A549 (cell line): ENCODE results near the gene CCL19. TPM values are rescaled to one million over a fixed set of nuclear protein-coding genes. Genes with fewer than 3 reads are reported as not detected.

Experiments used
- ATAC-seq, 2 experiments: fragments of 200-7000 bp in 1 of 2; fragments of >200 bp in 1 of 2; cut with Nextera tagmentation in 1 of 2; cut with Tn5 transposase in 1 of 2; 3 replicates each; pipeline versions ENCODE4 v1.8.0 to v1.9.1; 2018 to 2020; ENCODE audit warnings: mild to moderate bottlenecking in 1 of 2, moderate library complexity in 1 of 2
- CTCF ChIA-PET: fragments of 300-600 bp; sonication (Branson Sonifier 250); formaldehyde crosslinking; extraction: SDS; loops from one replicate; lab custom pipeline; 2021; ENCODE audit warnings: antibody characterized with exemption, inconsistent platforms; lab: Yijun Ruan, JAX
- POLR2A ChIA-PET: fragments of 350-600 bp; formaldehyde crosslinking; extraction: SDS; loops from one replicate; lab custom pipeline; 2021; ENCODE audit warnings: antibody characterized with exemption, inconsistent platforms; lab: Yijun Ruan, JAX
- DNase-seq, 2 experiments: peaks; one replicate each; pipeline versions ENCODE4 v3.0.0 to v3.0.0-alpha.2; 2011 to 2016; ENCODE audit warnings: low read depth in 1 of 2, low spot score in 1 of 2
- FAIRE-seq: peaks from 2 replicates; lab custom pipeline; 2011; peaks lifted over from hg19 to GRCh38; lab: Jason Lieb, UNC
- H3K27ac ChIP-seq, 2 experiments: fragments of >200 bp; sonication (Bioruptor Twin); formaldehyde crosslinking; 3 replicates each; pipeline ENCODE4 v1.5.1; 2016 to 2017
- H3K4me1 ChIP-seq: fragments of >200 bp; sonication (Bioruptor Twin); formaldehyde crosslinking; 3 replicates; pipeline ENCODE4 v1.6.1; 2016
- H3K4me2 ChIP-seq: fragments of >200 bp; sonication (Bioruptor Twin); formaldehyde crosslinking; 3 replicates; pipeline ENCODE4 v1.6.1; 2016
- H3K4me3 ChIP-seq: fragments of >200 bp; sonication (Bioruptor Twin); formaldehyde crosslinking; 3 replicates; pipeline ENCODE4 v1.5.1; 2016
- H3K9me3 ChIP-seq: fragments of >200 bp; sonication (Bioruptor Twin); formaldehyde crosslinking; 3 replicates; pipeline ENCODE4 v1.6.1; 2016
- BHLHE40 ChIP-seq: IDR thresholded peaks from 2 replicates; pipeline ENCODE4 v1.6.1; 2012; ENCODE audit warnings: low read depth, low read length, inconsistent platforms
- CBX2 ChIP-seq: fragments of 200-600 bp; sonication (generic); IDR thresholded peaks from 2 replicates; pipeline ENCODE4 v1.6.1; 2016; ENCODE audit warnings: low read depth, mild to moderate bottlenecking, borderline replicate concordance
- CBX8 ChIP-seq: fragments of 200-600 bp; sonication (generic); IDR thresholded peaks from 2 replicates; pipeline ENCODE4 v1.6.1; 2016
- FOXS1 ChIP-seq: fragments of 250-450 bp; sonication (Bioruptor Pico); IDR thresholded peaks from 2 replicates; pipeline ENCODE4 v1.5.0; 2020; ENCODE audit warnings: mild to moderate bottlenecking, moderate library complexity
- HDAC2 ChIP-seq: fragments of 200-600 bp; sonication (generic); IDR thresholded peaks from 2 replicates; pipeline ENCODE4 v1.6.1; 2016
- HOXB13 ChIP-seq: fragments of 250-450 bp; sonication (Bioruptor Pico); IDR thresholded peaks from 2 replicates; pipeline ENCODE4 v1.5.0; 2020; ENCODE audit warnings: low read depth, mild to moderate bottlenecking, moderate library complexity
- JUN ChIP-seq, 2 experiments: fragments of >200 bp; sonication (Bioruptor Twin); formaldehyde crosslinking; IDR thresholded peaks; 2 replicates in 1 of 2; 3 replicates in 1 of 2; pipeline ENCODE4 v1.6.1; 2016 to 2017
- JUNB ChIP-seq: fragments of >200 bp; sonication (Bioruptor Twin); formaldehyde crosslinking; IDR thresholded peaks from 2 replicates; pipeline ENCODE4 v1.6.1; 2016
- KDM1A ChIP-seq: fragments of 200-600 bp; sonication (generic); IDR thresholded peaks from 2 replicates; pipeline ENCODE4 v1.6.1; 2016; ENCODE audit warnings: low read depth, mild to moderate bottlenecking
- KDM5A ChIP-seq: fragments of 200-600 bp; sonication (generic); IDR thresholded peaks from 2 replicates; pipeline ENCODE4 v1.6.1; 2016; ENCODE audit warnings: antibody characterized with exemption, mild to moderate bottlenecking
- MAFK ChIP-seq: fragments of 450-650 bp; IDR thresholded peaks from 2 replicates; pipeline ENCODE4 v1.6.1; 2014; ENCODE audit not compliant: partially characterized antibody
- PHF8 ChIP-seq: fragments of 200-600 bp; sonication (generic); IDR thresholded peaks from 2 replicates; pipeline ENCODE4 v1.6.1; 2016; ENCODE audit warnings: low read depth, mild to moderate bottlenecking, antibody characterized with exemption, moderate library complexity, borderline replicate concordance
- RAD21 ChIP-seq, 2 experiments: fragments of >200 bp in 1 of 2; sonication (Bioruptor Twin) in 1 of 2; formaldehyde crosslinking in 1 of 2; IDR thresholded peaks in 1 of 2; conservative IDR thresholded peaks in 1 of 2; 2 replicates in 1 of 2; 3 replicates in 1 of 2; pipeline ENCODE4 v1.6.1; 2012 to 2018; ENCODE audit warnings: inconsistent platforms in 1 of 2
- RARB ChIP-seq: fragments of 250-450 bp; sonication (Bioruptor Pico); IDR thresholded peaks from 2 replicates; pipeline ENCODE4 v1.8.0; 2021; ENCODE audit warnings: mild to moderate bottlenecking, moderate library complexity
- SMC3 ChIP-seq: fragments of >200 bp; sonication (Bioruptor Twin); formaldehyde crosslinking; IDR thresholded peaks from 3 replicates; pipeline ENCODE4 v1.6.1; 2018; ENCODE audit warnings: inconsistent platforms
- ZNF302 ChIP-seq: fragments of 250-450 bp; sonication (Bioruptor Pico); IDR thresholded peaks from 2 replicates; pipeline ENCODE4 v1.9.0; 2021; ENCODE audit warnings: inconsistent platforms, mild to moderate bottlenecking, moderate library complexity
- WGBS: methylation state at CpG from one replicate; pipeline ENCODE4 v1.1.6; 2017; ENCODE audit errors: missing lambda C conversion rate; 5-methylcytosine and 5-hydroxymethylcytosine counted together
- polyA plus RNA-seq, 4 experiments: library from polyadenylated mRNA; depleted of rRNA in 3 of 4; stranded (reverse); fragments of >200 nt; fragmentation: RNase III in 1 of 4; extraction: RNeasy Plus Mini Kit Qiagen cat#74134 plus additional on column Dnase treatment in 1 of 4; gene quantifications; 2 replicates in 3 of 4; 3 replicates in 1 of 4; pipeline ENCODE4 v1.2.3, GENCODE V29; 2011 to 2017
- TF ChIP-seq, protein P1 (sequence below): fragments of >200 bp; sonication (Bioruptor Twin); formaldehyde crosslinking; IDR thresholded peaks from 3 replicates; pipeline ENCODE4 v1.5.1; 2016
- TF ChIP-seq, protein P2 (sequence below): IDR thresholded peaks from 2 replicates; pipeline ENCODE4 v1.6.1; 2012
- TF ChIP-seq, protein P3 (sequence below): fragments of 250-450 bp; sonication (Bioruptor Pico); IDR thresholded peaks from 2 replicates; pipeline ENCODE4 v1.5.0; 2020; ENCODE audit warnings: low read depth, mild to moderate bottlenecking, moderate library complexity
- TF ChIP-seq, protein P4 (sequence below): fragments of 250-450 bp; sonication (Bioruptor Pico); IDR thresholded peaks from 2 replicates; pipeline ENCODE4 v1.5.0; 2021; ENCODE audit warnings: mild to moderate bottlenecking, moderate library complexity, borderline replicate concordance

The CCL19 gene
- polyA plus RNA-seq, 2 of the 4 experiments (the other 2 are of a cell fraction) = not detected

DNA sequence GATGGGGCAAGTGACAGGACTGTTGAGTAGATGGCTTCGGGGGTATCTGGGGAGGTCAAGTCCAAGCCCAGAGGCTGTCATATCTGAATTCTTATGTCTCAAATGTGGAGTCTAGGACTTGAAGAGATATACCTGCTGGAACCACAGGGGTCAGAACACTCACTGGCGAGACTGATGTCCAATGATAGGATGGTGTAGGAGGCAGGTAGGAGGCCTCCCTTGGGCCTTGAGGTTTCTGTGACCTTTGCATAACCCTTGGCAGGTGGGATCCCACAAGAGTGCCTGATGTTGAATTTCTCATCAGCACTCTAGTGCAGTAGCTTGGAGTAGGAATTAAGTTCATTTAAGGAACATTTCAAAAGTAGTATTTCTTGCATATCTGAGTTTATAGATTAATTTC is 16.1 kb upstream of the CCL19 start (continued):
- TF ChIP-seq, protein P1, sequence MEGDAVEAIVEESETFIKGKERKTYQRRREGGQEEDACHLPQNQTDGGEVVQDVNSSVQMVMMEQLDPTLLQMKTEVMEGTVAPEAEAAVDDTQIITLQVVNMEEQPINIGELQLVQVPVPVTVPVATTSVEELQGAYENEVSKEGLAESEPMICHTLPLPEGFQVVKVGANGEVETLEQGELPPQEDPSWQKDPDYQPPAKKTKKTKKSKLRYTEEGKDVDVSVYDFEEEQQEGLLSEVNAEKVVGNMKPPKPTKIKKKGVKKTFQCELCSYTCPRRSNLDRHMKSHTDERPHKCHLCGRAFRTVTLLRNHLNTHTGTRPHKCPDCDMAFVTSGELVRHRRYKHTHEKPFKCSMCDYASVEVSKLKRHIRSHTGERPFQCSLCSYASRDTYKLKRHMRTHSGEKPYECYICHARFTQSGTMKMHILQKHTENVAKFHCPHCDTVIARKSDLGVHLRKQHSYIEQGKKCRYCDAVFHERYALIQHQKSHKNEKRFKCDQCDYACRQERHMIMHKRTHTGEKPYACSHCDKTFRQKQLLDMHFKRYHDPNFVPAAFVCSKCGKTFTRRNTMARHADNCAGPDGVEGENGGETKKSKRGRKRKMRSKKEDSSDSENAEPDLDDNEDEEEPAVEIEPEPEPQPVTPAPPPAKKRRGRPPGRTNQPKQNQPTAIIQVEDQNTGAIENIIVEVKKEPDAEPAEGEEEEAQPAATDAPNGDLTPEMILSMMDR = no peak

DNA sequence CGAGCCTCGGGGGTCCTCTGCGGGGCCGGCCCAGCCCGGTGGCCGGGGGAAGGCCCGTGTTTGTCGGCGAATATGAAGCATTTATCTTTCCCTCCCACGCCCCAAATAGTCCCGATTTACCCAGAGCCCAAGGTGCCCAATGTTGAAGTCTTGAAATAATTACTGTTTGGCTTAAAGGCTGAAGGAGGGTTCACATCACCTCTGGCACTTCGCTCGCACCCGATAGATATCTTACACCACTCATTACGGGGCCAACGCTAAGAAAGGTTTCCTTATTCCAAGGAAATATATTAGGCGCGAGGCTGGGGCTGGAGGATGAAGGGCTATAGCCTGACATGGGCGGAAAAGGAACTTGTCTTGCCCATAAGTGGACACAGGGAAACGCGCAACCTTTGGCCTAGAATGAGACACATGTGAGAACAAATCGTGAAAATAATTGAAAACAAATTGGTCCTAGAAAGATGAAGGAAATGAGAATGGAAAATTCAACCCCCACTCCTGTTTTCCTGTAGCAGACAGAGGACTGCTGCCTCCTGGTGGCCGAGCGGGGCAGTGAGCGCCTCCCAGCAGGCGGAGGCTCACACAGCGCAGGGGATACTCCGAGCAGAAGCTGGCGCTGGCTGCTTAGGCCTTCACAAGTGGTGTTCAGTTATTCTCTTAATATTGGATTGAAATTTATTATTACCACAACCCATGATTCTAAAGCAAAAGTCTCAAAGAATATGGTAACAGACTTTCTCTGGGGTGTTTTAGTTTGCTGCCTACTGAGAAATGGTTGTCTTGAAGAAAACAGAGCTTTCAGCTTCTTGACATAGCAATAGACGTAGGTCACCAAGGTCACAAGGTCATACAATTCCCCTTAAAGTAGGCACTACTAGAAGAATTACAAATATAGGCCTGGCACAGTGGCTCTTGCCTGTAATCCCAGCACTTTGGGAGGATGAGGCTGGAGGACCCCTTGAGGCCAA is 11.0 kb upstream of the CCL19 start:
- CTCF ChIA-PET = interaction anchor here (0.6 to 6.9 kb wide), 50 partner anchors 8 to 562 kb away, joined by 3 to 135 read pairs (median 4); partner anchors contain the start of genes CCL19, CCL21, CCL27 and DCTN3
- peak overlapping the region; percentile 93 for H3K4me2 ChIP-seq
- WGBS = 3% methylated on average over 24 of the region's 30 CpGs
- H3K9me3 ChIP-seq = no peaks in the 10 kb centered on the region
- peak overlapping the region; percentile 51 to 87 for H3K27ac ChIP-seq
- DNase-seq (peak; percentile 78 to 90), ATAC-seq (peak; percentile 90 to 93), FAIRE-seq (peak; percentile 65)
- peak; percentile 77 for TF ChIP-seq SMC3
- TF ChIP-seq, protein P1 = peak; percentile 96
- TF ChIP-seq CBX8 = no peak
- no peak for TF ChIP-seq MAFK
- no peak for TF ChIP-seq PHF8
- peak; percentile 72 to 73 for TF ChIP-seq RAD21 (conservative IDR thresholded peaks at IDR 0.05 in 1 of 2, IDR thresholded peaks at IDR 0.05 in 1 of 2)
- POLR2A ChIA-PET = interaction anchor here (0.5 to 1.5 kb wide), 2 partner anchors 37 to 370 kb away, joined by 3 to 4 read pairs; partner anchors contain the start of gene VCP
- no peaks in the 10 kb centered on the region for H3K4me1 ChIP-seq
- H3K4me3 ChIP-seq = peak overlapping the region; percentile 57

DNA sequence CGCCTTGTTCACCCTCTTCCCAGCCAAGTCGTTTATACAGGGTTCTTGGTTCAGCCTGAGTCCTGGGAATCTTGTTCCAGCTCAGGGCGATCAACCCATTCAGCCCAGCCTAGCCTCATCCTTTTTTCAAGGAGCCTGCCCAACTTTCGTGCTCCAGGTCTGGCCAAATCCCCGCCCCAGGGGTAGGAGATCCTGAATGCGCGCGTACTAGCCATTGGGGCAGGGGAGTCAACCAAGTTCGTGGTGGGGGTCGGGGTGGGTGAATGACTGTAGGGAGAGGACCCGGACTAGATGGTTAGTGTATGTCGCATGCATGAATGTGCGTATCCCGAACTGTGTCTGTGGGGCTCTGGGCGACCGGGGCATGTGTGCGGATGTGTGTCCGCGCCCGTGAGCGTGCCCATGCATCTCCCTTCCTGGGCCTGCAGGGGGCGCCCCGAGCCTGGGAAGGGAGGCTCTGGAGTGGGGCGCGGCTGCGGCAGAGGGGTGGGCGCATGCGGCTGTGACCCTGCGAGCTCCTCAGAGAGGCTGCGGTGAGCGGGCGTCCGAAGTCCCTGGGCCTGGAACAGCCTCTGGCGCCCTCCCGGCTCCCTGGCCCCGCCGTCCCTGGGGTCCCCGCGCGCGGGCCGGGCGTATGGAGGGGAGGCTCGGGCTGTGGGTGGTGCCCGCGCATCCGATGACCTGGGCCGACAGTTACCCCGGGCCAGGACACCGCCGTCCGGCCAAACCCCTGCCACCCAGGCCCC is 10.1 kb upstream of the CCL19 start:
- no peak for FAIRE-seq
- DNase-seq = peak; percentile 77 to 83
- WGBS = 26% methylated on average over 22 of the region's 52 CpGs
- H3K4me3 ChIP-seq = peak overlapping the region; percentile 57
- H3K4me1 ChIP-seq = no peaks in the 10 kb centered on the region
- H3K9me3 ChIP-seq = no peaks in the 10 kb centered on the region
- ATAC-seq = peak; percentile 94 to 96
- POLR2A ChIA-PET = no interaction called here
- CTCF ChIA-PET = interaction anchor here (0.5 to 6.9 kb wide), 32 partner anchors 9 to 1279 kb away, joined by 3 to 135 read pairs (median 4); partner anchors contain the start of genes CCL19, CCL21, CCL27 and GALT
- H3K27ac ChIP-seq = peak overlapping the region; percentile 51 to 87
- H3K4me2 ChIP-seq = peak overlapping the region; percentile 93
- TF ChIP-seq SMC3 (peak; percentile 46; the same call in 2 of the 3 replicates), BHLHE40 (no peak), JUNB (no peak), FOXS1 (no peak), HDAC2 (no peak), ZNF302 (CRISPR knock-in tag) (no peak), KDM5A (no peak), RARB (CRISPR knock-in tag) (no peak), RAD21 (conservative IDR thresholded peaks at IDR 0.05 in 1 of 2, IDR thresholded peaks at IDR 0.05 in 1 of 2) (peak; percentile 65 to 73; a peak in 4 of 5 replicates), CBX2 (no peak), KDM1A (no peak), HOXB13 (no peak), PHF8 (no peak), JUN (IDR thresholded peaks at IDR 0.05) (no peak)
- TF ChIP-seq, protein P2, sequence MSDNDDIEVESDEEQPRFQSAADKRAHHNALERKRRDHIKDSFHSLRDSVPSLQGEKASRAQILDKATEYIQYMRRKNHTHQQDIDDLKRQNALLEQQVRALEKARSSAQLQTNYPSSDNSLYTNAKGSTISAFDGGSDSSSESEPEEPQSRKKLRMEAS = peak; percentile 65
- TF ChIP-seq, protein P1 = peak; percentile 93
- TF ChIP-seq, protein P3, sequence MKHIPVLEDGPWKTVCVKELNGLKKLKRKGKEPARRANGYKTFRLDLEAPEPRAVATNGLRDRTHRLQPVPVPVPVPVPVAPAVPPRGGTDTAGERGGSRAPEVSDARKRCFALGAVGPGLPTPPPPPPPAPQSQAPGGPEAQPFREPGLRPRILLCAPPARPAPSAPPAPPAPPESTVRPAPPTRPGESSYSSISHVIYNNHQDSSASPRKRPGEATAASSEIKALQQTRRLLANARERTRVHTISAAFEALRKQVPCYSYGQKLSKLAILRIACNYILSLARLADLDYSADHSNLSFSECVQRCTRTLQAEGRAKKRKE (CRISPR knock-in tag) = no peak
- TF ChIP-seq, protein P4, sequence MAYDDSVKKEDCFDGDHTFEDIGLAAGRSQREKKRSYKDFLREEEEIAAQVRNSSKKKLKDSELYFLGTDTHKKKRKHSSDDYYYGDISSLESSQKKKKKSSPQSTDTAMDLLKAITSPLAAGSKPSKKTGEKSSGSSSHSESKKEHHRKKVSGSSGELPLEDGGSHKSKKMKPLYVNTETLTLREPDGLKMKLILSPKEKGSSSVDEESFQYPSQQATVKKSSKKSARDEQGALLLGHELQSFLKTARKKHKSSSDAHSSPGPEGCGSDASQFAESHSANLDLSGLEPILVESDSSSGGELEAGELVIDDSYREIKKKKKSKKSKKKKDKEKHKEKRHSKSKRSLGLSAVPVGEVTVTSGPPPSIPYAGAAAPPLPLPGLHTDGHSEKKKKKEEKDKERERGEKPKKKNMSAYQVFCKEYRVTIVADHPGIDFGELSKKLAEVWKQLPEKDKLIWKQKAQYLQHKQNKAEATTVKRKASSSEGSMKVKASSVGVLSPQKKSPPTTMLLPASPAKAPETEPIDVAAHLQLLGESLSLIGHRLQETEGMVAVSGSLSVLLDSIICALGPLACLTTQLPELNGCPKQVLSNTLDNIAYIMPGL (CRISPR knock-in tag) = 0 out of 2 replicates have a peak, but pooled peaks have one; percentile 33
